Gastroesophageal sphincter (tissue), 3 donors: ENCODE results near the gene GEMIN7.

ENCODE experiments used
- CTCF ChIP-seq, 4 experiments: fragments of 200-600 bp in 2 of 4; fragments of 450-650 bp in 2 of 4; sonication (generic) in 1 of 4; IDR thresholded peaks; one replicate each; pipeline ENCODE4 v1.5.1; 2017 to 2019; ENCODE audit warnings: antibody characterized with exemption in 4 of 4, mild to moderate bottlenecking in 2 of 4, moderate library complexity in 2 of 4
- EP300 ChIP-seq: sonication (generic); formaldehyde crosslinking; IDR thresholded peaks from one replicate; pipeline ENCODE4 v1.6.1; 2017; ENCODE audit warnings: antibody characterized with exemption, mild to moderate bottlenecking
- POLR2A ChIP-seq, 2 donors: fragments of 450-650 bp; IDR thresholded peaks; one replicate each; pipeline ENCODE4 v1.6.1; 2017; ENCODE audit warnings: antibody characterized with exemption in 2 of 2, mild to moderate bottlenecking in 2 of 2, moderate library complexity in 1 of 2
- POLR2AphosphoS5 ChIP-seq: sonication (generic); formaldehyde crosslinking; IDR thresholded peaks from one replicate; pipeline ENCODE4 v1.6.1; 2017; ENCODE audit warnings: antibody characterized with exemption

GRCh38 chr19:45107621-45108150 lies 28.6 kb downstream of the GEMIN7 start:
- TF ChIP-seq CTCF (IDR thresholded peaks at IDR 0.05) (no peak), POLR2A (IDR thresholded peaks at IDR 0.05) (no peak), EP300 (no peak), POLR2AphosphoS5 (no peak)
